ENCODE measurements around the gene PRSS21.

PRSS21 gene

GRCh38 chr16:2826591-2827373 lies 9.7 kb downstream of the PRSS21 start:
- DNase-seq = no peak

DNA sequence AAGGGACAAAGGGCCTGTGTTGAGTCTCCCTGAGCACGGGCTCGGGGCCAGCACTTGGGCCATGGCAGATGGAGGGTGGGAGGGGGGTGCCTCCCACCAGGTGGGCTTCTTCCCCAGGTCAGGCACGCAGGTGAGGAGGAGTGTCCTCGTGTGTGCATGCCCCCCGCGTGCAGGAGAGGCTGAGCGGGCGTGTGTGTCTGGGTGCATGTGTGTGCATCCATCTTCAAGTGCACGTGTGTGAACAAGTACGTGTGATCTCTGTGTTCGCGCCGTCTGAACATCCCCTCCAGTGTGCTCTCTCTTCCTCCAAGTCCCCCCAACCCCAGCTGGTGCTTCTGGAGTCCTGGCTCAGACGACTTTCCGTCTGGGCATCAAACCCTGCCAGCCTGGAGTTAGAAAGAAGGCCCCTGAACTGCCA lies 10.3 kb downstream of the PRSS21 start:
- DNase-seq = no peak

DNA sequence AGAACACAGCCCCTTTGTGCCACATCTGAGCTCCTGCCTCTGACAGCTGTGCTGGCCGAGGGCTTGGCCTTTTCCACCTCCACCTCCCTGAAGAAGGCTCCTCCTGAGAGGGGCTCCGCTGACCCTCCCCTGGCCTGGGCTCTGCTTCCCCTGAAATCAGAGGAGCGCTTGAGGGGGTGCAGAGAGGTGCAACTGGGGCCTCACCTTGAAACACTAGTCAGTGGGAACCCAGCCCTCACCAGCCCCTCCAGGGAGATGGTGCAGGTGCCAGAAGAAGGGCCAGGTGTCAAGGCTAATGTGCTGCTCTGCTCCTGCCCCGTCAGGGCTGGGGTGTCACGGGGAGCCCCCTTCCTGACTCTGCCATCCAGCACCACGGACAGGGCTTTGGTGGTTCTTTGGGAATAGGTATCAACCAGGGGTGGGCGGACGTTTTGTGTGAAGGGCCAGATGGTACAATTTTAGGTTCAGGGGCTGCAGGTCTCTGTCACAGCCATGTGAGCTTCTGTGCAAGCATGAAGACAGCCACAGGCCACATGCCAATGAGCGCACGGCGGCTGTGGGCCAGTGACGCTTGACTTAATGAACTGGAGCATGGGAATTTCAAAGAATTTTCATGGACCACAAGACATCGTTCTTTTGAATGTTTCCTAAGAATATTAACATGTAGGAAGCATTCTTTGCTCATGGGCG lies 10.9 kb downstream of the PRSS21 start:
- DNase-seq = no peak

DNA sequence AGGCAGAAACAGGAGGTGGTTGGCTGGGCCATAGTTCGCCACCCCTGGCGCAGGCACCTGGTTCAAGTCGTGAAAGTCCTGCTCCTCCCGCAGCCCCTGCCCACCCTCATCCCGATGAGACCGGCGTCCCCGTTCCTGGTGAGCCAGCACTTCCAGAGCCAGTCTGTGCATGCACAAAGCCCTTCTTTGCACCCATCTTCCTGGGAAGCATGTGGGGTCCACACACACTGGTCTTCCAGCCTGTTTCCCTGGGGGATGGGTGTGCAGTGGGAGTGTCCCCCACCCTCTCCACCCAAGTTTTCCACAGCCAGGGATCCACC lies 11.4 kb downstream of the PRSS21 start:
- no peak for DNase-seq

- DNase-seq = no peak
These were observed 11.9 kb downstream of the PRSS21 start for GRCh38 chr16:2828876-2829430.

- DNase-seq = no peak
These were observed 12.7 kb downstream of the PRSS21 start, which contains the start of gene ZG16B for GRCh38 chr16:2829501-2830354. TSS of gene ZG16B (plus strand) at chr16:2830303. CDS start at chr16:2830442, 139 bp downstream.

DNA sequence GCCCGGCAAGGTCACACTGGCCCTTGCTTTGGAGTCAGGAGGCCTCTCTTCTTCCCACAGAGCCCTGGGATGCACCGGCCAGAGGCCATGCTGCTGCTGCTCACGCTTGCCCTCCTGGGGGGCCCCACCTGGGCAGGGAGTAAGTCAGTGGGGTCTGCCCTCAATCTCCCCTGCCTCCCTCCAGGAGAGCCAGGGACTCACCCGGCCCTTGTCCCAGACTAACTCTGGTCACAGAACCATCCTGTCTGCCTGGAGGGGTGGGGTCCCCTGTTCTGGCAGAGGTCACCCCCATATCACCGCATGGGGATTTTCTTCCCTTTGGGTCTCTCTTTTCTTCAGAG lies 13.3 kb downstream of the PRSS21 start:
- DNase-seq = no peak

DNA sequence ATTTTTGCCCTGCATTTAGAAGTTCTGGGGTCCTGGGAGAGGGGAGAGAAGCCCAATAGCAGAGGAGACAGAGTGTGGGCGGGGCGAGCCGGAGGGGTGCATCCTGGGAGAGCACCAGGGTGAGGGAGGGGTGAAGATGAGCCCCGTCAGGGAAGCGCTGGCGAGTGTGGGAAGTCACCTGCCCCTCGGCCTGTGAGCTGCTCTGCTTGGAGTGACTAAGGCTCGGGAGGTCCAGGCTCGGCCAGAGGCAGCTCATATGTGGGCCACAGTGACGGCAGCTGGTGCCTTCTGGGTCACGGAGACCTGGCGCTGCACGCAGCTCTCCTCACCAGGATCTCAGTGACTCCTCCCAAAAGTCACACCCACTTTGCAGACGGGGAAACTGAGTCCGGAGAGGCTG lies 14.2 kb downstream of the PRSS21 start:
- no peak for DNase-seq

DNA sequence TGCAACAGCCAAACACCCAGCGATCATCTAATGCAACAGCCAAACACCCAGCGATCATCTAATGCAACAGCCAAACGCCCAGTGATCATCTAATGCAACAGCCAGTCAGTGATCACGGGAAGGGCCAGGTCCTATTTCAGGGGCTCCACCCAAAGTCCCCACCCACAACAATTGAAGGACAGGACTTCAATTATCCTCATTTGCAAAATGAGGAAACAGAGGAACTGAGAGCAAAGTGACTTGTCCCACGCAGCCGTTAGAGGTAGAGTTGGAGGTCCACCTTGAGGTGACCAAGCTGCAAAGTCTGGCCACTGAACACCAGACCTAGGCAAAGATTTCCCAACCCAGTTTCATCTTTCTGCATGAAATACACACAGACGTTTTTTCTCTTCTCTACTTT lies 16.7 kb downstream of the PRSS21 start:
- DNase-seq = no peak

DNA sequence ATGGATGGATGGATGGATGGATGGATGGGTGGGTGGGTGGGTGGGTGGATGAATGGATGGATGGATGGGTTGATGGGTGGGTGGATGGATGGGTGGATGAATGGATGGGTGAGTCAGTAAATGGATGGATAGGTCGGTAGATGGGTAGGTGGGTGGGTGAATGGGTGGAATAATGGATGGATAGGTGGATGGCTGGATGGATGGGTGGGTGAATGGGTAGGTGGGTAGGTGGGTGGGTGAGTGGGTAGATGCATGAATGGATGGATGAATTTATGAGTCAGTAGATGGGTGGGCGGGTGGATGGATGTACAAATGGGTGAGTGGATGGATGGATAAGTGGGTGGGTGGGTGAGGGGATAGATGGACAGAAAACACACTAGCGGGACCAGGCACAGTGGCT lies 17.9 kb downstream of the PRSS21 start:
- DNase-seq = no peak

DNA sequence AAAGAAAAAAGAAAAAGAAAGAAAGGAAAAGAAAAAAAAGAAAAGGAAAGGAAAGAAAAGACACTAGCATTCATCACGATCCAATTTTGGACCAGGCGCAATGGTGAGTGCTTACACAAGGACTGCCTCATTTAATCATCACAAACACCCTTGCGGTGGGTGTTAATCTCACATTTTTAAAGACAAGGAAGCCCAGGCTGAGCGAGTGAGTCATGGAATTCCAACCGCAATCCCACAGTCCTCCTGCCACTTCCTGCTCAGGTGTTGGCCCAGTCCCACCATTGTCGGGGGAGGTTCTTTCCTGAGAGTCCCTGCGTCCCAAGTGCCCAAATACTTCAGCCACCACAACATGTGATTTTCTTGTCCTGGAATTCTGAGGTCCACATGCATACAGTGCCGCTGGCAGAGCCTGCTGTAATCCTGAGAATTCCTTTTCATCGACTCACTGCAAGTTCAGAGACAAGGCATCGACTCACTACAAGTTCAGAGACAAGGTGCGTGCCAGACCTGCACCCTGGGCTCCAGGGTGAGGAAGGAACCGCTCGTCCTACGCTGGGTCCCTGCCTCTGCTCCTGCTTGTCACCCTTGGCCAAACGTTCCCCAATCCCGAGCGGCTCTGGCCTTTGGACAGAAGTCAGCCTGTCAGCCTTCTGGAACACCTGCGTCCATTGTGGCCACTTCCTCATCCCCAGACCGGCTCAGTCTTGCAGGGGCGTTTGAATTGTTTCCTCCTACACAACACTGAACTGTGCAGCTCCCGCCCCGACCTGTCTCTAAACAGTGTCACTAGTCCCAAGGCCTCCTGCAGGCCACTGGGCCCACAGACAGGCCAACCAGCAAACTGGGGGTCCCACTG lies 18.8 kb downstream of the PRSS21 start:
- DNase-seq = no peak

DNA sequence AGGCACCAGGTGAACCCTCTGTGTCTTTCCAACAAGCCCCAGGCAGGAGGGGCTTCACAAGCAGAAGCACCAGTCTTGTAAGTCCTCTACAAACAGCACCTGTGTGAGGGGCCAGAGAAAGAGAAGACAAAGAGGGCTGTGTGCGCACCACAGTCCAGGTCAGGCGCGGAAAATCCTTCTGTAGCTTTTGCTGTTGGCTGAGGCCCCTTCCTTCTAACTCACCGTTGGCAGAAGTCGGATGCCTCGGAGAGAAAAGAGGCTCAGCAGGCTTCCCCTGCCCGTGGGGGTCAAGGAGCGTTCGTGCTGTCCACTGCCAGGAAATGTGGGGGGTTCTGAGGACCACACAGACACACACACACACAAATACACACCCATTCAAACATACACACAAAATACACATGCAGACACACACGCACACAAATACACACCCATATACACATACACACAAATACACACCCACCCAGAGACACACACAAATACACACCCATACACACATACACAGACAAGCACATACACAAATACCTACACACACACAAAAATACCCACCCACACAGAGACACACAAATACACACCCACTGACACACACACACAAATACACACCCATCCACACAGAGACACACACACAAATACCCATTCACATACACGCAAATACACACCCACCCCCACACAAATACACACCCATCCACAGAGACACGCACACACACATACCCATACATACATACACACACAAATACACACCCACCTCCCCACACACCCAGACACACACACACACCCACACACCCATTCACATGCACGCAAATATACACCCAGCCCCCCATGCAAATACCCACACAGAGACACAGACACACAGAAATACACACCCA lies 19.8 kb downstream of the PRSS21 start:
- no peak for DNase-seq

GRCh38 chr16:2838928-2839327 lies 21.9 kb downstream of the PRSS21 start:
- DNase-seq = peak; percentile 56

DNA sequence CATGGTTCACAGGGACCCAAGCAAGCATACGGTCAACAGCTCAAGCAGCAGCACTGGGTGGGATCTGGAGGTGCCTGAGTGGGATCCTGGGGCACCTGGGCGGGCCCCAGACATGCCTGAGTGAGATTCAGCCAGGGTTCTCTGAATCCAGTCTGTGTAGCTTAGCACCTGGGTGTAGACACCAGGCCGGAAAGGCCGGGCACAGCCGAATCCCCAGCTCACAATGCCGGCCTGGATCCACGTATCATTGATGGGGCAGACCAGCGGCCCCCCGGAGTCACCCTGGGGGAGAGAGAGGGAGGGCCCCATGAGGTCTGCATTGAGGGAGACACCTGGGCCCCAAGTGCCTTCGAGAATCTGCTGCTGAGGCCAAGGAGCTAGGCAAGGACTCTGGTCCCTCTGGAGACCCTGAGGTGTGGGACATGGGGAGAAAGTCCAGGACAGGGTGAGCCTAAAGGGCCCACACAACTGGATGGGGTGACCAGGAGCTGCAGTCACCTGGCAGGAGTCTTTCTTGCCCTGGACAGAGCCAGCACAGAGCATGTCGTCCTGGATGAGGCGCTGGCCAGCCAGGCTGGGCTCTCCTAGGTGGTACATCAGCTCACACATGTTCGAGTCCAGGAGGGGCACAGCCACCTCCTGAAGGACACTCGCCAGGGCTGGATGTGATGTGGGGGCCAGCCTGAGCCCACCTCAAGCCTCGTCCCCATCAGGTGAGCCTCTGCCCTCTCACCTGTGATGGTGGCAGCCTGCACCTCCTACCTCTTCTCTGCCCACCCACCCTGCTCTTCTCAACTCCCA lies 22.8 kb downstream of the PRSS21 start:
- DNase-seq = no peak

- DNase-seq = no peak
These were observed 23.9 kb downstream of the PRSS21 start for GRCh38 chr16:2840914-2841313.

- DNase-seq = no peak
These were observed 24.7 kb downstream of the PRSS21 start for GRCh38 chr16:2841606-2842339.

GRCh38 chr16:2842340-2843000 lies 25.4 kb downstream of the PRSS21 start:
- peak; percentile 80 for DNase-seq

GRCh38 chr16:2843526-2843925 lies 26.5 kb downstream of the PRSS21 start:
- no peak for DNase-seq

GRCh38 chr16:2845116-2845515 lies 28.1 kb downstream of the PRSS21 start:
- no peak for DNase-seq

Measured in NK-92 treated with Interleukin-12 subunit alpha and Interleukin-12 subunit beta, amount 100 ng/mL, for 24 hours (cell line).